Measurements from ENCODE around the gene OR5A2.
"Not testable (repeated sequence)": the region's sequence is repeated elsewhere in the genome, so short reads cannot be mapped to it uniquely, and the experiment has no call there.

The OR5A2 gene

GRCh38 chr11:59380263-59381059, 45.8 kb downstream of the OR5A2 start:
- no peak for DNase-seq

DNA sequence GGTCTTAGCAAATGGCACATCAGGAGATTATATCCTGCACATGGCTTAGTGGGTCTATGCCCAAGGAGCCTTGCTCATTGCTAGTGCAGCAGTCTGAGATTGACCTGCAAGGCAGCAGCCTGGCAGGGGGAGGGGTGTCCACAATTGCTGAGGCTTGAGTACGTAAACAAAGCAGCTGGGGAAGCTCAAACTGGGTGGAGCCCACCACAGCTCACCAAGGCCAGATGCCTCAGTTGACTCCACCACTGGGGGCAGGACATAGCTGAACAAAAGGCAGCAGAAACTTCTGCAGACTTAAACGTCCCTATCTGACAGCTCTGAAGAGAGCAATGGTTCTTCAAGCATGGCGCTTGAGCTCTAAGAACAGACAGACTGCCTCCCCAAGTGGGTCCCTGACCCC, 53.9 kb downstream of the OR5A2 start:
- not testable (repeated sequence) for DNase-seq

DNA sequence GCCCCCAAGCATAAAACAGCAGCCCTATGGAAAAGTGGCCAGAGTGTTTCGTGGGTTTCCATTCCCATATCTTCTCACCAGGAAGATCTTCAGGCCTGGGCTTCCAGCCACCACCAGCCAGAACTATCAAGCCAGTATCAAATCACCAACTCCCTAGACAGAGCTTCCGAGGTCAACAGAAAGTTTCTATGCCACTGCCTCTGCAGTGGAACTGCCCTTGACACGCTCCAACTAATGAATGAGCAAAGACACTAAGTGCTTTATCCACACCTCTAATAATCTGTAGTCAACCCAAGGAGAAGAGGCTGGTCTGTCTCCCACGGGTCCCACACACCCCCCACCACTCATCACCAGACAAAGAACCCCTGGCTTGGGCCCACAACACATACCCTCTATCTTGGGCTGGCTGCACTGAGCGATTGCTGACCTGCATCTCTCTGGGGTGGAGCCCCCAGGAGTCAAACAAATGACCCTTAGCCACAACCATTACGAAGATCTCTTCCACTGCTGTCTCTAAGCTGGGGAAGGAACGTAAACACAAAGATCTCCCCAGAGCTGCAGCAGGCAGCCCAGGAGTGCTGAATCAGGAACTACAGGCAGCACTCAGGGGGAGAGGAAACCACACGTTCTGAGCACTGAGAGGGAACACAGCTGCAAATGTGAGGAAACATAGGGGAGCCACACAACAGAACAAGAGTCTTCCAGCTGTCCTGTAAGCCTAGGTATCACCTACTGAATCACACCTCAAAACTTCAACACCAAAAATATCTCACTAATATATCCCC, 57.8 kb downstream of the OR5A2 start:
- no peak for DNase-seq

Data from NCI-H2171 (cell line).